Keratinocyte (primary cell): ENCODE data around the gene TMEM61.

ENCODE experiments used
- EZH2 ChIP-seq: IDR thresholded peaks from one replicate; pipeline ENCODE4 v1.6.1; 2012; ENCODE audit warnings: inconsistent platforms, mild to moderate bottlenecking, low read length, moderate library complexity
- TF ChIP-seq, protein P1 (sequence below), 3 experiments: IDR thresholded peaks in 1 of 3; conservative IDR thresholded peaks in 1 of 3; optimal IDR thresholded peaks in 1 of 3; 2 replicates in 2 of 3; 3 replicates in 1 of 3; pipeline versions ENCODE3 to v1.5.1; 2011; ENCODE audit warnings: low read length in 3 of 3, mild to moderate bottlenecking in 3 of 3, moderate library complexity in 2 of 3, control low read depth in 1 of 3, inconsistent platforms in 1 of 3; ENCODE audit not compliant: insufficient read depth in 2 of 3; ENCODE audit errors: extremely low read depth in 1 of 3

DNA sequence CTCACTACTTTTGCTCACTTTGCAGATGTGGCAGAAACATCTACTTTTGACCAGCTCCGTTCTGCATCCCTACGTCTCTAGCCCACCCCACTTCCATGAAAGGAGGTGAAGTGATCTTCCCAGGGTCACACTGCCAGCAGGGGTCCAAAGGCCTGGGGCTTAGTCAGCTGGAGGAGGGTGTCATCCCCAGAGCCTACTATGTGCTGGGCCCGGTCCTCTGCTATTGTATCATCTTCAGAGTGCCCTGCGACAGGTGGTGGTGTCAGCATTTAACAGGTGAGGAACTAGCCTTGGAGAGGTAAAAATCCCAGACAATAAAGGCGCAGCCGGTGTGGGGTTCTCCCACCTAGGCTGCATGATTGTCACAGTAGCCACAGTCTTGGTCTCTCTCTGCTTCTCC is 12.7 kb downstream of the TMEM61 start:
- TF ChIP-seq, protein P1, sequence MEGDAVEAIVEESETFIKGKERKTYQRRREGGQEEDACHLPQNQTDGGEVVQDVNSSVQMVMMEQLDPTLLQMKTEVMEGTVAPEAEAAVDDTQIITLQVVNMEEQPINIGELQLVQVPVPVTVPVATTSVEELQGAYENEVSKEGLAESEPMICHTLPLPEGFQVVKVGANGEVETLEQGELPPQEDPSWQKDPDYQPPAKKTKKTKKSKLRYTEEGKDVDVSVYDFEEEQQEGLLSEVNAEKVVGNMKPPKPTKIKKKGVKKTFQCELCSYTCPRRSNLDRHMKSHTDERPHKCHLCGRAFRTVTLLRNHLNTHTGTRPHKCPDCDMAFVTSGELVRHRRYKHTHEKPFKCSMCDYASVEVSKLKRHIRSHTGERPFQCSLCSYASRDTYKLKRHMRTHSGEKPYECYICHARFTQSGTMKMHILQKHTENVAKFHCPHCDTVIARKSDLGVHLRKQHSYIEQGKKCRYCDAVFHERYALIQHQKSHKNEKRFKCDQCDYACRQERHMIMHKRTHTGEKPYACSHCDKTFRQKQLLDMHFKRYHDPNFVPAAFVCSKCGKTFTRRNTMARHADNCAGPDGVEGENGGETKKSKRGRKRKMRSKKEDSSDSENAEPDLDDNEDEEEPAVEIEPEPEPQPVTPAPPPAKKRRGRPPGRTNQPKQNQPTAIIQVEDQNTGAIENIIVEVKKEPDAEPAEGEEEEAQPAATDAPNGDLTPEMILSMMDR (optimal IDR thresholded peaks at IDR 0.05 in 1 of 3, IDR thresholded peaks at IDR 0.05 in 1 of 3, conservative IDR thresholded peaks at IDR 0.05 in 1 of 3; ENCODE audit: extremely low read depth in 1 of 3, insufficient read depth in 2 of 3, low read length in 3 of 3) = no peak
- TF ChIP-seq EZH2 = no peak
